ENCODE results near the gene LIPT2.

DNA sequence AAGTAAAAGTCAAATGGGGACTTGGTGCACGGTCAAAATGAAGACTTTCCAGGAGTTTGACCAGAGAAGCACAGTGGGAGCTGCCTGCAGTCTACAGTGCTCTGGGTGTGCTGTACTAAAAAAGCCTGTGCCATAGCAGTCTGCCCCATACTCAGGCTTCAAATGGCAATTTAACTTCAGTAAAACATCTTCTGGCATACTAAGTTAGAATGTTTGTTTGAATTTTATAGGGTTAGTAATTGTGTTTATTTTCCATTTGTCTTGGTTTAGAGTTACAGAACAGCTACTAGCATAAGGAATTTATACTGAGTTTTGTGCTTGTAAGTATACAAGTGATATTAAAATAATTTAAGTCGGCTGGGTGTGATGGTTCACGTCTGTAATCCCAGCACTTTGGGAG lies 29.3 kb upstream of the LIPT2 start:
- TF ChIP-seq ZNF274 (IDR thresholded peaks at IDR 0.05; ENCODE audit: low read depth, low read length), result no peak
- no peak for TF ChIP-seq YY1 (IDR thresholded peaks at IDR 0.05; ENCODE audit: insufficient read depth, insufficient read length)
- TF ChIP-seq SUZ12 (IDR thresholded peaks at IDR 0.05; ENCODE audit: extremely low read depth, insufficient read depth, insufficient read length), result no peak
